GM15510 (cell line): Measurements from ENCODE around the gene AUP1.
A peak's percentile ranks its signal among the peaks of the same experiment; 100 is the strongest.

ENCODE experiments used
- POLR2A ChIP-seq: IDR thresholded peaks from 3 replicates; pipeline ENCODE4 v1.6.1; 2011; ENCODE audit warnings: borderline replicate concordance; ENCODE audit not compliant: insufficient read length; ENCODE audit errors: extremely low read depth

Gene AUP1

GRCh38 chr2:74491648-74492544 is 37.6 kb downstream of the AUP1 start:
- no peak for TF ChIP-seq POLR2A

- no peak for TF ChIP-seq POLR2A
Observed at GRCh38 chr2:74489906-74490305, 39.6 kb downstream of the AUP1 start.

- TF ChIP-seq POLR2A, result no peak
Observed at GRCh38 chr2:74488643-74489481, 40.6 kb downstream of the AUP1 start.

GRCh38 chr2:74486141-74486540 is 43.4 kb downstream of the AUP1 start:
- TF ChIP-seq POLR2A, result no peak

- peak; percentile 69 for TF ChIP-seq POLR2A
Observed at GRCh38 chr2:74482801-74483674, 46.5 kb downstream of the AUP1 start, which contains the start of the genes CCDC142 and TTC31. CCDC142 (minus strand) TSS chr2:74482998; CDS start chr2:74482837, 161 bp downstream. TTC31 (plus strand) TSS chr2:74483081; CDS start chr2:74483096, 15 bp downstream.

GRCh38 chr2:74481961-74482800 is 47.3 kb downstream of the AUP1 start:
- TF ChIP-seq POLR2A, result no peak

- no peak for TF ChIP-seq POLR2A
Observed at GRCh38 chr2:74481431-74481830, 48.1 kb downstream of the AUP1 start.
